Measurements from ENCODE around the gene CCL21.

GRCh38 chr9:34707130-34707529 is 2.8 kb downstream of the CCL21 start:
- TF ChIP-seq, protein P1, sequence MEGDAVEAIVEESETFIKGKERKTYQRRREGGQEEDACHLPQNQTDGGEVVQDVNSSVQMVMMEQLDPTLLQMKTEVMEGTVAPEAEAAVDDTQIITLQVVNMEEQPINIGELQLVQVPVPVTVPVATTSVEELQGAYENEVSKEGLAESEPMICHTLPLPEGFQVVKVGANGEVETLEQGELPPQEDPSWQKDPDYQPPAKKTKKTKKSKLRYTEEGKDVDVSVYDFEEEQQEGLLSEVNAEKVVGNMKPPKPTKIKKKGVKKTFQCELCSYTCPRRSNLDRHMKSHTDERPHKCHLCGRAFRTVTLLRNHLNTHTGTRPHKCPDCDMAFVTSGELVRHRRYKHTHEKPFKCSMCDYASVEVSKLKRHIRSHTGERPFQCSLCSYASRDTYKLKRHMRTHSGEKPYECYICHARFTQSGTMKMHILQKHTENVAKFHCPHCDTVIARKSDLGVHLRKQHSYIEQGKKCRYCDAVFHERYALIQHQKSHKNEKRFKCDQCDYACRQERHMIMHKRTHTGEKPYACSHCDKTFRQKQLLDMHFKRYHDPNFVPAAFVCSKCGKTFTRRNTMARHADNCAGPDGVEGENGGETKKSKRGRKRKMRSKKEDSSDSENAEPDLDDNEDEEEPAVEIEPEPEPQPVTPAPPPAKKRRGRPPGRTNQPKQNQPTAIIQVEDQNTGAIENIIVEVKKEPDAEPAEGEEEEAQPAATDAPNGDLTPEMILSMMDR (IDR thresholded peaks at IDR 0.05): no peak
- TF ChIP-seq EZH2 (IDR thresholded peaks at IDR 0.05; ENCODE audit: borderline replicate concordance, insufficient read depth, low read depth, low read length, poor library complexity, severe bottlenecking): no peak
